CD14-positive monocyte (primary cell): ENCODE data around the gene CUEDC1. TPM values are rescaled to one million over a fixed set of nuclear protein-coding genes. Genes with fewer than 3 reads are reported as not detected.

ENCODE experiments used
- DNase-seq, 3 donors: peaks; one replicate each; pipeline ENCODE4 v3.0.0-alpha.2; 2011 to 2022
- H2AFZ ChIP-seq: 2 replicates; pipeline ENCODE4 v1.6.0; 2012; ENCODE audit warnings: mild to moderate bottlenecking, low read depth, low read length, inconsistent platforms; ENCODE audit not compliant: insufficient read depth, poor library complexity, severe bottlenecking
- H3K27ac ChIP-seq, 2 donors: 1 replicate in 1 of 2; 2 replicates in 1 of 2; pipeline ENCODE4 v1.5.1; 2012 to 2013; ENCODE audit warnings: low read length in 2 of 2, control low read depth in 1 of 2, inconsistent platforms in 1 of 2, low read depth in 1 of 2, mild to moderate bottlenecking in 1 of 2
- H3K27me3 ChIP-seq, 2 donors: one replicate each; pipeline versions ENCODE4 v1.6.0 to v1.6.1; 2011 to 2013; ENCODE audit warnings: low read length in 2 of 2; ENCODE audit not compliant: control insufficient read depth in 2 of 2, insufficient read depth in 2 of 2
- H3K36me3 ChIP-seq, 2 donors: replicated peaks in 1 of 2; 1 replicate in 1 of 2; 2 replicates in 1 of 2; pipeline versions ENCODE4 v1.5.1 to v1.6.1; 2012 to 2013; ENCODE audit warnings: low read length in 2 of 2, control low read depth in 1 of 2, inconsistent platforms in 1 of 2, mild to moderate bottlenecking in 1 of 2; ENCODE audit not compliant: insufficient read depth in 2 of 2, control insufficient read depth in 1 of 2
- H3K4me1 ChIP-seq, 2 donors: 1 replicate in 1 of 2; 2 replicates in 1 of 2; pipeline versions ENCODE4 v1.5.1 to v1.6.1; 2012 to 2013; ENCODE audit warnings: low read length in 2 of 2, control low read depth in 1 of 2, inconsistent platforms in 1 of 2, mild to moderate bottlenecking in 1 of 2, moderate library complexity in 1 of 2; ENCODE audit not compliant: insufficient read depth in 2 of 2, control insufficient read depth in 1 of 2
- H3K4me2 ChIP-seq: replicated peaks from 2 replicates; pipeline ENCODE3; 2012; ENCODE audit warnings: low read length, moderate library complexity, mild to moderate bottlenecking; ENCODE audit not compliant: poor library complexity, severe bottlenecking; ENCODE audit errors: extremely low read depth
- H3K4me3 ChIP-seq, 3 experiments: fragments of 200-600 bp in 1 of 3; sonication (generic) in 1 of 3; replicated peaks in 1 of 3; 1 replicate in 2 of 3; 2 replicates in 1 of 3; pipeline ENCODE4 v1.5.1; 2011 to 2013; ENCODE audit warnings: low read length in 3 of 3, mild to moderate bottlenecking in 3 of 3, control low read depth in 2 of 3, low read depth in 2 of 3, inconsistent platforms in 1 of 3, moderate library complexity in 1 of 3
- H3K79me2 ChIP-seq: 2 replicates; pipeline ENCODE4 v1.6.0; 2012; ENCODE audit warnings: mild to moderate bottlenecking, control low read depth, inconsistent platforms, low read length, moderate library complexity; ENCODE audit not compliant: insufficient read depth
- H3K9ac ChIP-seq: 2 replicates; pipeline ENCODE4 v1.6.0; 2017; ENCODE audit warnings: low read length, mild to moderate bottlenecking; ENCODE audit not compliant: insufficient read depth, poor library complexity, severe bottlenecking
- H3K9me3 ChIP-seq, 2 donors: replicated peaks in 1 of 2; 1 replicate in 1 of 2; 2 replicates in 1 of 2; pipeline versions ENCODE4 v1.5.1 to v1.6.1; 2012 to 2013; ENCODE audit warnings: low read length in 2 of 2, control low read depth in 1 of 2; ENCODE audit not compliant: control insufficient read depth in 1 of 2, insufficient read depth in 1 of 2
- H4K20me1 ChIP-seq: 2 replicates; pipeline ENCODE4 v1.6.0; 2012; ENCODE audit warnings: mild to moderate bottlenecking, low read length, control low read depth, moderate library complexity; ENCODE audit not compliant: insufficient read depth
- H3K27ac Mint-ChIP-seq, 7 donors: one replicate each; pipeline ENCODE4 v1.8.0; 2020; ENCODE audit warnings: mild to moderate bottlenecking in 7 of 7, mixed read lengths in 7 of 7, moderate library complexity in 6 of 7, inconsistent platforms in 2 of 7
- H3K27me3 Mint-ChIP-seq, 3 donors: one replicate each; pipeline ENCODE4 v1.8.0; 2021 to 2022; ENCODE audit warnings: low read depth in 3 of 3, mild to moderate bottlenecking in 3 of 3, mixed read lengths in 3 of 3, moderate library complexity in 3 of 3, inconsistent platforms in 1 of 3
- H3K36me3 Mint-ChIP-seq, 2 donors: one replicate each; pipeline ENCODE4 v1.8.0; 2020; ENCODE audit warnings: mixed read lengths in 2 of 2, inconsistent platforms in 1 of 2, mild to moderate bottlenecking in 1 of 2
- H3K4me1 Mint-ChIP-seq: one replicate; pipeline ENCODE4 v1.8.0; 2020; ENCODE audit warnings: mild to moderate bottlenecking, mixed read lengths
- H3K4me3 Mint-ChIP-seq, 2 donors: one replicate each; pipeline ENCODE4 v1.8.0; 2020; ENCODE audit warnings: mild to moderate bottlenecking in 2 of 2, mixed read lengths in 2 of 2, moderate library complexity in 1 of 2
- H3K9me3 Mint-ChIP-seq, 7 donors: one replicate each; pipeline ENCODE4 v1.8.0; 2020 to 2022; ENCODE audit warnings: mixed read lengths in 7 of 7, mild to moderate bottlenecking in 6 of 7, moderate library complexity in 6 of 7, inconsistent platforms in 2 of 7
- WGBS: methylation state at CpG from one replicate; pipeline ENCODE4 v1.1.5; 2013; ENCODE audit warnings: missing lambda C conversion rate; ENCODE audit not compliant: insufficient coverage; 5-methylcytosine and 5-hydroxymethylcytosine counted together
- intact Hi-C, 2 donors: fragments of 100-400 bp; cut with micrococcal nuclease; formaldehyde crosslinking; loops; one replicate each; pipeline versions ENCODE4 v1.15.0 to v1.15.1; 2023
- polyA plus RNA-seq, 3 donors: library from polyadenylated mRNA; depleted of rRNA in 1 of 3; unstranded in 2 of 3; stranded (reverse) in 1 of 3; fragments of 300-500 nt in 2 of 3; fragments of >200 nt in 1 of 3; fragmentation: Illumina TruSeq in 2 of 3; gene quantifications; 1 replicate in 2 of 3; 2 replicates in 1 of 3; pipeline ENCODE4 v1.2.3, GENCODE V29; 2012 to 2021
- TF ChIP-seq, protein P1 (sequence below): fragments of 200-600 bp; IDR thresholded peaks from one replicate; pipeline ENCODE4 v1.8.0; 2022; ENCODE audit warnings: antibody characterized with exemption, mild to moderate bottlenecking

CUEDC1 gene
- polyA plus RNA-seq, 3 donors, result 4.2 to 31.0 (median 4.3) TPM

DNA sequence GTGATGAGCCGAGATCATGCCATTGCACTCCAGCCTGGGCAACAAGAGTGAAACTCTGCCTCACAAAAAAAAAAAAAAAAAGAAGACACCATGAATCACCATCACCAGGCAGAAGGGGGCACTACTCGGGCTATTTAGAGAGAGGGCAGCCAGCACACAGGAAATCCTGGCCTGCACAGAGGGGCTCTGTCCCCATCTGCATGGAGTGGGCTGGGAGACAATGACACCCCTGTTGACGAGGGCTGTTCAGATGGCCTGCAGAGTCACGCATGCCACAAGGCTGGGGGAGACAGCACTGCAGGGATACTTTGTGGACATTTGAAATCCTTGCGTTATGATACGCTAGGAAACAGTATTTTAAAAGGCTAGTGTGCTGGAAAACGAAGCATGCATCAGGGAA is 48.3 kb downstream of the CUEDC1 start:
- H3K36me3 Mint-ChIP-seq, result peaks cover 2 to 4% of the 10 kb centered on the region in 2 donors
- DNase-seq, result no peak
- Histone ChIP-seq H3K36me3 (no peaks in the 10 kb centered on the region), H4K20me1 (no peaks in the 10 kb centered on the region), H3K4me3 (no peak overlapping the region), H2AFZ (no peak overlapping the region), H3K27me3 (no peaks in the 10 kb centered on the region), H3K79me2 (peaks cover 17% of the 10 kb centered on the region), H3K27ac (no peak overlapping the region), H3K4me2 (no peak overlapping the region), H3K9me3 (no peaks in the 10 kb centered on the region), H3K4me1 (peaks cover 44 to 63% of the 10 kb centered on the region in 2 donors), H3K9ac (no peak overlapping the region)
- WGBS, result 76% methylated on average over 6 of the region's 7 CpGs
- intact Hi-C loops, result loop anchor here in 1 of 2 donors (10.0 kb wide), 1 partner anchor 52 kb away; the partner anchor contains the start of gene MRPS23
- peak overlapping the region in 2 of 7 donors; percentile 50 to 66 for H3K27ac Mint-ChIP-seq
- TF ChIP-seq, protein P1, sequence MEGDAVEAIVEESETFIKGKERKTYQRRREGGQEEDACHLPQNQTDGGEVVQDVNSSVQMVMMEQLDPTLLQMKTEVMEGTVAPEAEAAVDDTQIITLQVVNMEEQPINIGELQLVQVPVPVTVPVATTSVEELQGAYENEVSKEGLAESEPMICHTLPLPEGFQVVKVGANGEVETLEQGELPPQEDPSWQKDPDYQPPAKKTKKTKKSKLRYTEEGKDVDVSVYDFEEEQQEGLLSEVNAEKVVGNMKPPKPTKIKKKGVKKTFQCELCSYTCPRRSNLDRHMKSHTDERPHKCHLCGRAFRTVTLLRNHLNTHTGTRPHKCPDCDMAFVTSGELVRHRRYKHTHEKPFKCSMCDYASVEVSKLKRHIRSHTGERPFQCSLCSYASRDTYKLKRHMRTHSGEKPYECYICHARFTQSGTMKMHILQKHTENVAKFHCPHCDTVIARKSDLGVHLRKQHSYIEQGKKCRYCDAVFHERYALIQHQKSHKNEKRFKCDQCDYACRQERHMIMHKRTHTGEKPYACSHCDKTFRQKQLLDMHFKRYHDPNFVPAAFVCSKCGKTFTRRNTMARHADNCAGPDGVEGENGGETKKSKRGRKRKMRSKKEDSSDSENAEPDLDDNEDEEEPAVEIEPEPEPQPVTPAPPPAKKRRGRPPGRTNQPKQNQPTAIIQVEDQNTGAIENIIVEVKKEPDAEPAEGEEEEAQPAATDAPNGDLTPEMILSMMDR, result no peak
- peaks cover 0 to 5% (median 0%) of the 10 kb centered on the region in 7 donors for H3K9me3 Mint-ChIP-seq
- peaks cover 0 to 5% (median 0%) of the 10 kb centered on the region in 3 donors for H3K27me3 Mint-ChIP-seq
- H3K4me3 Mint-ChIP-seq, result no peak overlapping the region
- H3K4me1 Mint-ChIP-seq, result peaks cover 65% of the 10 kb centered on the region

DNA sequence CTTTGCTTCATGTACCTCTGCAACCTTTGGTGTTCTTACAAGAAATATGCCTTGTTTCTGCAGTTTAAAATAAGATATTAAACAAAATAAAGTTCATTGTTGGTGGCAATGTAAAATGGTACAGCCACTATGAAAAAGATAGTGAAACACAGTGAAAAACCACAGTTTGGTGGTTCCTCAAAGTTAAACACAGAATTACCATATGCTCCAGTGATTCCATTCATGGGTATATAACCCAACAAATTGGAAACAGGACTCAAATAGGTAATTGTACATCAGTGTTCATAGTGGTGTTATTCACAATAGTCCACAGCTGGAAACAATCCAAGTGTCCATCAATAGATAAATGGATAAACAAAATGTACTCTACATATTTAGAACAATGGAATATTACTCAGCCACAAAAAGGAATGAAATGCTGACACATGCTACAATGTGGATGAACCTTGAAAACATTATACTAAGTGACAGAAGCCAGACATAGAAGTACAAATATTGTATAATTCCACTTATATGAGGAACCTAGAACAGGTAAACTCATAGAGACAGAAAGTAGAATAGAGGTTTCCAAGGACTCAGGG is 49.2 kb downstream of the CUEDC1 start:
- Histone ChIP-seq H3K36me3 (no peaks in the 10 kb centered on the region), H3K79me2 (peaks cover 21% of the 10 kb centered on the region), H3K9me3 (no peaks in the 10 kb centered on the region), H3K9ac (no peak overlapping the region), H4K20me1 (no peaks in the 10 kb centered on the region), H3K4me2 (peak overlapping the region; percentile 2), H3K4me1 (peaks cover 53 to 72% of the 10 kb centered on the region in 2 donors), H2AFZ (no peak overlapping the region), H3K27ac (peak overlapping the region in 1 of 2 donors; percentile 98), H3K27me3 (no peaks in the 10 kb centered on the region), H3K4me3 (no peak overlapping the region)
- intact Hi-C loops, result loop anchor here in 1 of 2 donors (10.0 kb wide), 1 partner anchor 51 kb away; the partner anchor contains the start of gene MRPS23
- peak overlapping the region in 2 of 7 donors; percentile 79 to 80 for H3K27ac Mint-ChIP-seq
- H3K9me3 Mint-ChIP-seq, result peaks cover 0 to 5% (median 0%) of the 10 kb centered on the region in 7 donors
- peaks cover 2 to 6% of the 10 kb centered on the region in 2 donors for H3K36me3 Mint-ChIP-seq
- TF ChIP-seq, protein P1, result no peak
- peaks cover 74% of the 10 kb centered on the region for H3K4me1 Mint-ChIP-seq
- peaks cover 0 to 5% (median 0%) of the 10 kb centered on the region in 3 donors for H3K27me3 Mint-ChIP-seq
- H3K4me3 Mint-ChIP-seq, result no peak overlapping the region
- DNase-seq, result peak in 1 of 3 donors; percentile 18
